DOHH2 (cell line): ENCODE results near the gene SLC4A3.

Experiments
- CTCF ChIP-seq: fragments of 200-600 bp; sonication (generic); IDR thresholded peaks from one replicate; pipeline ENCODE4 v1.5.1; 2014; ENCODE audit warnings: antibody characterized with exemption, mild to moderate bottlenecking, low read depth, low read length; ENCODE audit not compliant: poor library complexity, severe bottlenecking
- EZH2phosphoT487 ChIP-seq: fragments of 200-600 bp; sonication (generic); IDR thresholded peaks from 2 replicates; pipeline ENCODE4 v1.6.1; 2017; ENCODE audit warnings: borderline replicate concordance, mild to moderate bottlenecking, antibody characterized with exemption, low read length, moderate library complexity, mixed read lengths

DNA sequence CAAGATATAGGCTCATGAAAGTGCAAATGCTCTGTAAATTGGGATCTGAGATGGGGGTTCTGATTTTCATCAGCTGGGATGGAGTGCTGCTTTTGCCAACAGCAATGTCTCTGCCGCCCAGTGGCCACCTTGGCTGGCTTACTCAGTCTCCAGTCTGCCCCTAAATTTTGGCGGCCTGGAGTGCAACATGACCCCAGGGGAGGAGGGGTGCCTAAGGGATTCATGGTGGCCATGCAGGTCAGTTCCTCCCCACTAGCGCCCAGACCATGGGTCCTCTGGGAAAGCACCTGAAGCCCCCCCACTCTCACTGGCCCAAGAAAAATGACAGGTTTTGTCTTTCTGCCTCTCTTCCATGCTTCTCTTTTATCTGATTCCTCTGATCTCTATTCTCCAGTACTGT is 45.0 kb downstream of the SLC4A3 start:
- no peak for TF ChIP-seq CTCF
- TF ChIP-seq EZH2phosphoT487, result no peak
